OCI-LY7 (cell line): ENCODE measurements around the gene PLCB3. TPM values are rescaled to one million over a fixed set of nuclear protein-coding genes. Genes with fewer than 3 reads are reported as not detected.

Experiments used
- BruUV-seq: library from RNA; stranded (reverse); fragments of 400-500 nt; replicated peaks from 2 replicates; lab custom pipeline; 2021; lab: Mats Ljungman, UMichigan
- CTCF ChIA-PET: fragments of 300-600 bp; sonication (Branson Sonifier 250); formaldehyde crosslinking; loops from one replicate; lab custom pipeline; 2022; ENCODE audit warnings: antibody characterized with exemption; ENCODE audit not compliant: unreplicated experiment; lab: Charles Lee
- POLR2A ChIA-PET: fragments of 300-600 bp; sonication (Branson Sonifier 250); formaldehyde crosslinking; loops from one replicate; lab custom pipeline; 2022; ENCODE audit warnings: antibody characterized with exemption; lab: Charles Lee
- DNase-seq: peaks from one replicate; pipeline ENCODE4 v3.0.0-alpha.2; 2015; ENCODE audit warnings: low spot score
- H2AFZ ChIP-seq: fragments of 200-600 bp; sonication (generic), shearing (Covaris generic); 2 replicates; pipeline ENCODE4 v1.6.1; 2014; ENCODE audit warnings: mild to moderate bottlenecking, antibody characterized with exemption, low read length, moderate library complexity
- H3K27ac ChIP-seq: fragments of 200-600 bp; sonication (generic); 2 replicates; pipeline ENCODE4 v1.5.1; 2014; ENCODE audit warnings: mixed run types, low read depth, mild to moderate bottlenecking, moderate library complexity, low read length, inconsistent platforms; ENCODE audit not compliant: poor library complexity, severe bottlenecking
- H3K36me3 ChIP-seq: fragments of 200-600 bp; sonication (generic); 2 replicates; pipeline ENCODE4 v1.6.1; 2014; ENCODE audit warnings: mild to moderate bottlenecking, antibody characterized with exemption, low read length, moderate library complexity, mixed read lengths; ENCODE audit not compliant: insufficient read depth
- H3K4me1 ChIP-seq: fragments of 200-600 bp; sonication (generic); 2 replicates; pipeline ENCODE4 v1.5.1; 2014; ENCODE audit warnings: mild to moderate bottlenecking, low read length; ENCODE audit not compliant: insufficient read depth, poor library complexity, severe bottlenecking
- H3K4me2 ChIP-seq: fragments of 200-600 bp; sonication (generic); 2 replicates; pipeline ENCODE4 v1.6.1; 2014; ENCODE audit warnings: mild to moderate bottlenecking, low read length
- H3K4me3 ChIP-seq: fragments of 200-600 bp; sonication (generic); 2 replicates; pipeline ENCODE4 v1.5.1; 2014; ENCODE audit warnings: mild to moderate bottlenecking, low read depth, low read length; ENCODE audit not compliant: poor library complexity, severe bottlenecking
- H3K79me2 ChIP-seq: fragments of 200-600 bp; sonication (generic); 2 replicates; pipeline ENCODE4 v1.6.1; 2016; ENCODE audit warnings: low read depth, mild to moderate bottlenecking, low read length, moderate library complexity, mixed read lengths; ENCODE audit not compliant: insufficient read depth
- H3K9me2 ChIP-seq: fragments of 200-600 bp; sonication (generic); 2 replicates; pipeline ENCODE4 v1.6.1; 2016; ENCODE audit warnings: mild to moderate bottlenecking, low read length, mixed read lengths; ENCODE audit not compliant: insufficient read depth
- H3K9me3 ChIP-seq: fragments of 200-600 bp; sonication (generic); 2 replicates; pipeline ENCODE4 v1.6.1; 2014; ENCODE audit warnings: mild to moderate bottlenecking, mixed run types, low read length, mixed read lengths
- H4K20me1 ChIP-seq: fragments of 200-600 bp; sonication (generic); 2 replicates; pipeline ENCODE4 v1.6.1; 2014; ENCODE audit warnings: mild to moderate bottlenecking, antibody characterized with exemption, low read length, moderate library complexity, mixed read lengths; ENCODE audit not compliant: insufficient read depth
- CTCF ChIP-seq: fragments of 200-600 bp; sonication (generic); conservative IDR thresholded peaks from 2 replicates; pipeline ENCODE4 v1.5.1; 2014; ENCODE audit warnings: mild to moderate bottlenecking, antibody characterized with exemption, low read length, moderate library complexity, mixed read lengths
- EZH2phosphoT487 ChIP-seq: fragments of 200-600 bp; sonication (generic); IDR thresholded peaks from 2 replicates; pipeline ENCODE4 v1.6.1; 2018; ENCODE audit warnings: low read depth, borderline replicate concordance, mild to moderate bottlenecking, mixed run types, antibody characterized with exemption, low read length, moderate library complexity, mixed read lengths
- intact Hi-C: fragments of 100-400 bp; cut with micrococcal nuclease; formaldehyde crosslinking; loops from one replicate; pipeline ENCODE4 v1.10.0; 2022; ENCODE audit not compliant: unreplicated experiment
- total RNA-seq, 2 experiments: library from RNA; depleted of rRNA in 1 of 2; stranded (reverse); fragments of >200 nt in 1 of 2; shearing (Covaris generic) in 1 of 2; gene quantifications; 2 replicates each; pipeline ENCODE4 v1.2.3, GENCODE V29; 2014 to 2022

PLCB3 gene
- total RNA-seq, 2 experiments from 2014 or later = 7.6 to 10.3 TPM

- Histone ChIP-seq H3K79me2 (no peaks in the 10 kb centered on the region), H3K4me2 (no peak overlapping the region), H4K20me1 (no peaks in the 10 kb centered on the region), H3K27ac (no peak overlapping the region), H3K4me1 (no peaks in the 10 kb centered on the region), H3K36me3 (no peaks in the 10 kb centered on the region), H3K9me3 (no peaks in the 10 kb centered on the region), H3K4me3 (no peak overlapping the region), H2AFZ (no peak overlapping the region), H3K9me2 (no peaks in the 10 kb centered on the region)
- no peak for DNase-seq
- ChIA-PET CTCF (no interaction called here), POLR2A (no interaction called here)
- intact Hi-C loops = no loop called here
- no peak for TF ChIP-seq EZH2phosphoT487
- TF ChIP-seq CTCF = no peak
- BruUV-seq = no TSS peak
Measured at GRCh38 chr11:64291752-64292459, 40.6 kb downstream of the PLCB3 start.

DNA sequence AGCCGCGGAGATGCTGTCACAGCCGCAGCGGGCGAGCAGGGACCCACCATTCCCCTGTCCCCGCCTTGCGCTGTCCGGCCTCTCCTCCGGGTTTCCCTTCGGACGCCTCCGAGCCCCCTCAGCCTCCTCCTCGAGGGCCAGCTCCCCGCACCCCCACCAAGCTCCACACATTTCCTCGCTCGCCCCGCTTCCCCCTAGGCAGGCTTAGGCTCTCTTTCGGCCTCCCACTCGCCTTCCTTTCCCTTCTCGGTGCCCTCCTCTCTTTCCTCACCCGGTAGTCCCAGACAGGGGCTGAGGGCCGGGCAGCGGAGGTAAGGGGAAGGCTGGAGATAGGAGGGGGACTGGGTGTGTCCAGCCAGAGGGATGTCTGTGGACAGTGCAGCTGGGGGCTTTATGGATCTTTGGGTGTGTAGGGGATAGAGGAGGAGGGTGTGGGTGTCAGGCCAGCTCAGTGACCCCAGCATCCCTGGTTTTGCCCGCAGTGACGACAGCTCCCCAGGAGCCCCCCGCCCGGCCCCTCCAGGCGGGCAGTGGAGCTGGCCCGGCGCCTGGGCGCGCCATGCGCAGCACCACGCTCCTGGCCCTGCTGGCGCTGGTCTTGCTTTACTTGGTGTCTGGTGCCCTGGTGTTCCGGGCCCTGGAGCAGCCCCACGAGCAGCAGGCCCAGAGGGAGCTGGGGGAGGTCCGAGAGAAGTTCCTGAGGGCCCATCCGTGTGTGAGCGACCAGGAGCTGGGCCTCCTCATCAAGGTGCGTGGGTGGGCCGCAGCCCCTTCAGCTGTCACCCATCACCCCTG is 41.3 kb downstream of the PLCB3 start:
- H3K79me2 ChIP-seq = no peaks in the 10 kb centered on the region
- H3K9me2 ChIP-seq = no peaks in the 10 kb centered on the region
- H2AFZ ChIP-seq = no peak overlapping the region
- H3K4me3 ChIP-seq = no peak overlapping the region
- no peaks in the 10 kb centered on the region for H4K20me1 ChIP-seq
- intact Hi-C loops = no loop called here
- DNase-seq = no peak
- no TSS peak for BruUV-seq
- H3K9me3 ChIP-seq = no peaks in the 10 kb centered on the region
- POLR2A ChIA-PET = no interaction called here
- H3K4me1 ChIP-seq = no peaks in the 10 kb centered on the region
- CTCF ChIA-PET = no interaction called here
- no peak for TF ChIP-seq EZH2phosphoT487
- no peak for TF ChIP-seq CTCF
- H3K36me3 ChIP-seq = no peaks in the 10 kb centered on the region
- H3K27ac ChIP-seq = no peak overlapping the region
- no peak overlapping the region for H3K4me2 ChIP-seq

DNA sequence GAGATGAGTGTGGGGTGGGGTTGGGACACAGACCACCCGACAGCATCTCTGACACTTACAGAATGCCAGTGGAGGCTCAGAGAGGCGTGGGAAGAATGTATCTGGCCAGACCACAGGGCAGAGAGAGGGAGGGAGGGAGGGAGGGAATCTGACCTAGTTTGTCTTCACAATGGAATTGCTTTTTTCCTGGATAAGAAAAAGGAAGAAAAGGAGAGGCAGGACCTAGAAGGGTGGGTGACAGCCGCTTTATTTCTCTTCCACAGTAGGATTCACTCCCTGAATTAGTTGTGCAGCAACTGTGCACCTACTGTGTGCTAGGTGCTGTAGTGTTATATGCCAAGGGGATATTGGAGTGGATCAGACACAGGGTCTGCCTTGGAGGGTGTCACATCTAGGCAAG is 43.4 kb downstream of the PLCB3 start:
- Histone ChIP-seq H4K20me1 (no peaks in the 10 kb centered on the region), H3K36me3 (no peaks in the 10 kb centered on the region)
- no TSS peak for BruUV-seq

More for the DNA sequence above, 43.4 kb downstream of the PLCB3 start:
- no peak overlapping the region for H3K4me3 ChIP-seq
- no peak overlapping the region for H3K4me2 ChIP-seq
- H2AFZ ChIP-seq = no peak overlapping the region
- no peaks in the 10 kb centered on the region for H3K79me2 ChIP-seq
- no peak overlapping the region for H3K27ac ChIP-seq
- intact Hi-C loops = no loop called here
- no peaks in the 10 kb centered on the region for H3K4me1 ChIP-seq
- ChIA-PET CTCF (no interaction called here), POLR2A (no interaction called here)
- H3K9me2 ChIP-seq = no peaks in the 10 kb centered on the region
- H3K9me3 ChIP-seq = no peaks in the 10 kb centered on the region
- no peak for DNase-seq
- TF ChIP-seq EZH2phosphoT487 (no peak), CTCF (no peak)
